HEK293 (cell line): ENCODE measurements around the gene NCK1.
A peak's percentile ranks its signal among the peaks of the same experiment; 100 is the strongest.

ENCODE experiments used
- CTCF ChIA-PET: fragments of 350-600 bp; formaldehyde crosslinking; extraction: SDS; loops from one replicate; lab custom pipeline; 2021; ENCODE audit warnings: antibody characterized with exemption; lab: Yijun Ruan, JAX
- POLR2A ChIA-PET: fragments of 300-600 bp; formaldehyde crosslinking; extraction: SDS; loops from one replicate; lab custom pipeline; 2020; ENCODE audit warnings: antibody characterized with exemption, inconsistent platforms; lab: Yijun Ruan, JAX
- H3K27ac ChIP-seq: fragments of 200-500 bp; sonication (Bioruptor generic); 2 replicates; pipeline ENCODE4 v1.5.1; 2014; ENCODE audit warnings: low read depth, low read length, control low read depth, inconsistent platforms; ENCODE audit errors: extremely low read depth
- H3K36me3 ChIP-seq, 2 experiments: fragments of 200-500 bp in 1 of 2; sonication (Bioruptor generic) in 1 of 2; 1 replicate in 1 of 2; 2 replicates in 1 of 2; pipeline ENCODE4 v1.5.1; 2014 to 2017; ENCODE audit warnings: inconsistent platforms in 2 of 2, low read length in 2 of 2; ENCODE audit not compliant: control insufficient read depth in 2 of 2, insufficient read depth in 1 of 2
- H3K4me1 ChIP-seq: fragments of 200-500 bp; sonication (Bioruptor generic); 2 replicates; pipeline ENCODE4 v1.5.1; 2014; ENCODE audit warnings: mild to moderate bottlenecking, low read length, inconsistent platforms; ENCODE audit not compliant: control insufficient read depth, insufficient read depth
- H3K4me3 ChIP-seq: 2 replicates; pipeline ENCODE4 v1.5.1; 2011; ENCODE audit warnings: low read depth, mild to moderate bottlenecking, control low read depth, low read length, moderate library complexity
- H3K9me3 ChIP-seq: fragments of 200-500 bp; sonication (Bioruptor generic); 2 replicates; pipeline ENCODE4 v1.5.1; 2014; ENCODE audit warnings: low read depth, low read length, inconsistent platforms; ENCODE audit not compliant: control insufficient read depth, insufficient read depth
- GFI1B ChIP-seq: fragments of 450-650 bp; formaldehyde crosslinking; IDR thresholded peaks from 2 replicates; pipeline ENCODE4 v1.5.1; 2016; ENCODE audit warnings: missing biosample characterization, missing genetic modification characterization
- KLF17 ChIP-seq: fragments of 450-650 bp; formaldehyde crosslinking; IDR thresholded peaks from 2 replicates; pipeline ENCODE4 v1.5.1; 2016; ENCODE audit warnings: missing biosample characterization, missing genetic modification characterization
- KLF9 ChIP-seq: fragments of 450-650 bp; formaldehyde crosslinking; IDR thresholded peaks from 2 replicates; pipeline ENCODE4 v1.5.1; 2016; ENCODE audit warnings: missing biosample characterization, missing genetic modification characterization, low read depth
- SALL2 ChIP-seq: fragments of 450-650 bp; formaldehyde crosslinking; IDR thresholded peaks from 2 replicates; pipeline ENCODE4 v1.5.0; 2017; ENCODE audit warnings: missing biosample characterization, mild to moderate bottlenecking, missing genetic modification characterization, borderline replicate concordance
- SCRT1 ChIP-seq: fragments of 450-650 bp; formaldehyde crosslinking; IDR thresholded peaks from 2 replicates; pipeline ENCODE4 v1.5.1; 2016; ENCODE audit warnings: missing biosample characterization, missing genetic modification characterization, borderline replicate concordance
- SETDB1 ChIP-seq: IDR thresholded peaks from one replicate; pipeline ENCODE4 v1.6.1; 2017; ENCODE audit warnings: mild to moderate bottlenecking, low read length, moderate library complexity, mixed read lengths; ENCODE audit not compliant: insufficient read length
- ZEB2 ChIP-seq: fragments of 450-650 bp; formaldehyde crosslinking; IDR thresholded peaks from 2 replicates; pipeline ENCODE4 v1.5.1; 2016; ENCODE audit warnings: missing biosample characterization, missing genetic modification characterization
- ZFP37 ChIP-seq: fragments of 450-650 bp; formaldehyde crosslinking; IDR thresholded peaks from 2 replicates; pipeline ENCODE4 v1.5.1; 2016; ENCODE audit warnings: missing biosample characterization, missing genetic modification characterization
- ZFP69B ChIP-seq: fragments of 450-650 bp; formaldehyde crosslinking; IDR thresholded peaks from 2 replicates; pipeline ENCODE4 v1.5.1; 2016; ENCODE audit warnings: missing biosample characterization, missing genetic modification characterization
- ZNF132 ChIP-seq: fragments of 450-650 bp; formaldehyde crosslinking; IDR thresholded peaks from 2 replicates; pipeline ENCODE4 v1.5.1; 2017; ENCODE audit warnings: missing biosample characterization, missing genetic modification characterization, borderline replicate concordance
- ZNF146 ChIP-seq: fragments of 450-650 bp; formaldehyde crosslinking; IDR thresholded peaks from 2 replicates; pipeline ENCODE4 v1.5.1; 2016; ENCODE audit warnings: missing biosample characterization, missing genetic modification characterization
- ZNF169 ChIP-seq: fragments of 450-650 bp; formaldehyde crosslinking; IDR thresholded peaks from 2 replicates; pipeline ENCODE4 v1.5.1; 2016; ENCODE audit warnings: missing biosample characterization, missing genetic modification characterization
- ZNF26 ChIP-seq: fragments of 450-650 bp; formaldehyde crosslinking; IDR thresholded peaks from 2 replicates; pipeline ENCODE4 v1.5.1; 2016; ENCODE audit warnings: missing biosample characterization, missing genetic modification characterization
- ZNF266 ChIP-seq: fragments of 450-650 bp; formaldehyde crosslinking; IDR thresholded peaks from 2 replicates; pipeline ENCODE4 v1.5.1; 2016; ENCODE audit warnings: missing biosample characterization, missing genetic modification characterization, low read depth
- ZNF280C ChIP-seq: fragments of 450-650 bp; formaldehyde crosslinking; IDR thresholded peaks from 2 replicates; pipeline ENCODE4 v1.5.1; 2016; ENCODE audit warnings: missing biosample characterization, missing genetic modification characterization
- ZNF513 ChIP-seq: fragments of 450-650 bp; IDR thresholded peaks from 2 replicates; pipeline ENCODE4 v1.5.1; 2018; ENCODE audit warnings: missing biosample characterization, missing genetic modification characterization
- ZNF514 ChIP-seq: fragments of 450-650 bp; formaldehyde crosslinking; IDR thresholded peaks from 2 replicates; pipeline ENCODE4 v1.5.1; 2016; ENCODE audit warnings: missing biosample characterization, missing genetic modification characterization
- ZNF621 ChIP-seq: fragments of 450-650 bp; formaldehyde crosslinking; IDR thresholded peaks from 2 replicates; pipeline ENCODE4 v1.5.1; 2017; ENCODE audit warnings: missing biosample characterization, missing genetic modification characterization
- ZNF658 ChIP-seq: fragments of 450-650 bp; formaldehyde crosslinking; IDR thresholded peaks from 2 replicates; pipeline ENCODE4; 2016; ENCODE audit warnings: missing biosample characterization, missing genetic modification characterization
- ZNF791 ChIP-seq: fragments of 450-650 bp; formaldehyde crosslinking; IDR thresholded peaks from 2 replicates; pipeline ENCODE4 v1.5.1; 2016; ENCODE audit warnings: missing biosample characterization, missing genetic modification characterization
- ZSCAN16 ChIP-seq: fragments of 450-650 bp; formaldehyde crosslinking; IDR thresholded peaks from 2 replicates; pipeline ENCODE4 v1.5.1; 2016; ENCODE audit warnings: missing biosample characterization, missing genetic modification characterization

The NCK1 gene

GRCh38 chr3:136973352-136973751 lies 111.3 kb downstream of the NCK1 start (continued):
- TF ChIP-seq ZFP37 (tag by site-specific recombination) (no peak), ZNF621 (tag by site-specific recombination) (no peak), ZNF791 (tag by site-specific recombination) (no peak), ZNF513 (tag by site-specific recombination) (no peak), KLF17 (tag by site-specific recombination) (no peak), ZNF26 (tag by site-specific recombination) (no peak), GFI1B (tag by site-specific recombination) (no peak), ZNF266 (tag by site-specific recombination) (no peak), ZNF280C (no peak)

- no peak overlapping the region for H3K27ac ChIP-seq
- no peaks in the 10 kb centered on the region for H3K9me3 ChIP-seq
- H3K4me3 ChIP-seq, result no peak overlapping the region
- ChIA-PET CTCF (no interaction called here), POLR2A (no interaction called here)
- no peaks in the 10 kb centered on the region for H3K4me1 ChIP-seq
- H3K36me3 ChIP-seq, result no peaks in the 10 kb centered on the region
- TF ChIP-seq ZEB2 (tag by site-specific recombination), result no peak
- no peak for TF ChIP-seq SALL2 (tag by site-specific recombination)
- TF ChIP-seq ZSCAN16 (tag by site-specific recombination), result no peak
- TF ChIP-seq ZNF146 (tag by site-specific recombination), result no peak
- TF ChIP-seq ZFP69B (tag by site-specific recombination), result no peak
- no peak for TF ChIP-seq ZNF514 (tag by site-specific recombination)
- peak; percentile 20 for TF ChIP-seq SETDB1
Observed at GRCh38 chr3:136974670-136975069, 112.7 kb downstream of the NCK1 start.

GRCh38 chr3:136979204-136979603 lies 117.2 kb downstream of the NCK1 start:
- H3K4me3 ChIP-seq, result no peak overlapping the region
- H3K27ac ChIP-seq, result no peak overlapping the region
- TF ChIP-seq ZNF658 (no peak), KLF9 (tag by site-specific recombination) (no peak), ZNF132 (tag by site-specific recombination) (no peak), SCRT1 (tag by site-specific recombination) (no peak), ZNF169 (tag by site-specific recombination) (no peak)
- no peaks in the 10 kb centered on the region for H3K4me1 ChIP-seq
- CTCF ChIA-PET, result no interaction called here
- H3K9me3 ChIP-seq, result no peaks in the 10 kb centered on the region
- POLR2A ChIA-PET, result no interaction called here
- H3K36me3 ChIP-seq, result no peaks in the 10 kb centered on the region
